Measurements from ENCODE around the gene RPS17. TPM values are rescaled to one million over a fixed set of nuclear protein-coding genes. Genes with fewer than 3 reads are reported as not detected.
A peak's percentile ranks its signal among the peaks of the same experiment; 100 is the strongest.

Gene RPS17
- total RNA-seq, 1 donor from 2014 or later = 1,125 TPM

DNA sequence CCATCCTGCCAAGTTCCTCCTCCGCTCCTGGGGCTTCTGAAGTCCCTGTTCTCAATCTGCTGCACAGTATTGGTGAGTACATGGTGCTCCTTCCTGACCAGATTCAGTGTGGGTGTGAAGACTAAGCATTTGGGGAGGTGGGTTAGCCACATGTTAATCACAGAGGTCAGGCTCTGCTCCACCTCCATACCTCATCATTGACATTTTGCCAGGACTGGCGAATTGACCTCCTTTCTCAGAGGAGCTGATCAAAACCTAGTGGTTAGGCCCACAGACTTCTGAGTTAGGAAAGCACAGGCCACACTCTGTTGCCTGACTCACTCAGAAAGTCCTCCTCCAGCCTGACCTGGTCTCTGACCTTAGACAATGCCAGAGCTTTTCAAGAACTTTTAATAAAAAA is 8.4 kb upstream of the RPS17 start:
- Histone ChIP-seq H3K4me1 (no peaks in the 10 kb centered on the region), H3K4me3 (no peak overlapping the region), H3K9me3 (no peaks in the 10 kb centered on the region), H3K27ac (no peak overlapping the region), H3K27me3 (no peaks in the 10 kb centered on the region), H3K36me3 (peaks cover 0 to 22% of the 10 kb centered on the region in 2 donors)
- TF ChIP-seq, protein P1, sequence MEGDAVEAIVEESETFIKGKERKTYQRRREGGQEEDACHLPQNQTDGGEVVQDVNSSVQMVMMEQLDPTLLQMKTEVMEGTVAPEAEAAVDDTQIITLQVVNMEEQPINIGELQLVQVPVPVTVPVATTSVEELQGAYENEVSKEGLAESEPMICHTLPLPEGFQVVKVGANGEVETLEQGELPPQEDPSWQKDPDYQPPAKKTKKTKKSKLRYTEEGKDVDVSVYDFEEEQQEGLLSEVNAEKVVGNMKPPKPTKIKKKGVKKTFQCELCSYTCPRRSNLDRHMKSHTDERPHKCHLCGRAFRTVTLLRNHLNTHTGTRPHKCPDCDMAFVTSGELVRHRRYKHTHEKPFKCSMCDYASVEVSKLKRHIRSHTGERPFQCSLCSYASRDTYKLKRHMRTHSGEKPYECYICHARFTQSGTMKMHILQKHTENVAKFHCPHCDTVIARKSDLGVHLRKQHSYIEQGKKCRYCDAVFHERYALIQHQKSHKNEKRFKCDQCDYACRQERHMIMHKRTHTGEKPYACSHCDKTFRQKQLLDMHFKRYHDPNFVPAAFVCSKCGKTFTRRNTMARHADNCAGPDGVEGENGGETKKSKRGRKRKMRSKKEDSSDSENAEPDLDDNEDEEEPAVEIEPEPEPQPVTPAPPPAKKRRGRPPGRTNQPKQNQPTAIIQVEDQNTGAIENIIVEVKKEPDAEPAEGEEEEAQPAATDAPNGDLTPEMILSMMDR (IDR thresholded peaks at IDR 0.05) = no peak
- intact Hi-C loops (cut with DNase I) = loop anchor here (10.0 kb wide), 2 partner anchors 284 to 656 kb away; partner anchors contain the start of genes EFL1, HDGFL3 and SAXO2
- DNase-seq (ENCODE audit: low spot score in 2 of 2) = no peak

DNA sequence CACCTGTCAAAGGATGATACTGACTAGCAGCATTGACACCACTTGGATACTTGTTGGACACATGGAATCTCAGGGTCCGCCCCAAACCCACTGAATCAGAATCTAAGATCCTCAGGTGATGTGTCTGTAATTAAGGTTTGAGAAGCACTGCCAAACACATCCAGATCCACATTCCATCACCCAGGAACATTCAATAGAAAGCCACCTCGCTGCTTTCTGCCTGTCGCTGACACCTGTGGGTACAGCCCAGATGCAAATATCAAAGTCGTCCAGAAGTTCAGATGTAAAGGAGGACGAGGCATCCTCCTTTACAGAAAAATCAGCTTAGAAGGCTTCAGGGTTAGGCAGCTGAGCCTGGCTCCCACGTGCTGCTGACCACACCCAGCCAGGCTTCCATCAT is 5.2 kb upstream of the RPS17 start:
- TF ChIP-seq, protein P1 (IDR thresholded peaks at IDR 0.05) = no peak
- Histone ChIP-seq H3K9me3 (no peaks in the 10 kb centered on the region), H3K4me1 (peaks cover 0 to 5% of the 10 kb centered on the region in 2 donors), H3K27me3 (no peaks in the 10 kb centered on the region), H3K27ac (no peak overlapping the region), H3K36me3 (peaks cover 0 to 13% of the 10 kb centered on the region in 2 donors), H3K4me3 (no peak overlapping the region)
- no peak for DNase-seq (ENCODE audit: low spot score in 2 of 2)
- intact Hi-C loops (cut with DNase I) = loop anchor here (10.0 kb wide), 2 partner anchors 281 to 659 kb away; partner anchors contain the start of genes EFL1, HDGFL3 and SAXO2

DNA sequence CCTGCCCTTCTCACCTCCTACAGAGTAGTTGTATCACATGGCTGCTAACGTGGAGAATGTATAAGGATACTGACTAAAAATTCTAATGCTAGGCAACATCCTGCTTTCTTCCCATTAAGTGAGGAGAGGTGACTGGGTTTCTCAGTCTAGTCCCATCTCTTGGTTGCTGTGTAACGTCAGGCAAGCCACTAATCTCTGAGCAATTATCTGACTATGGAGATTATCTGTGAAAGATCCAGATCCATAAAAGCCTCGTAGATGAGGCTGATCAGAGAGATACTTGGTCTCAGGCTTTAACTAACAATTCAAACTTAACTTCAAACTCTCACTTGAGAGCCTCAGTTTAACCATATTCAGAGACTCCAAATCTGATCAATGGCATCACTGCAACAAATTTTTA is 4.7 kb upstream of the RPS17 start:
- no peak for DNase-seq (ENCODE audit: low spot score in 2 of 2)
- Histone ChIP-seq H3K4me1 (peaks cover 0 to 5% of the 10 kb centered on the region in 2 donors), H3K36me3 (peaks cover 0 to 8% of the 10 kb centered on the region in 2 donors), H3K9me3 (no peaks in the 10 kb centered on the region), H3K4me3 (no peak overlapping the region), H3K27ac (no peak overlapping the region), H3K27me3 (no peaks in the 10 kb centered on the region)
- intact Hi-C loops (cut with DNase I) = loop anchor here (10.0 kb wide), 2 partner anchors 280 to 660 kb away; partner anchors contain the start of genes EFL1, HDGFL3 and SAXO2
- TF ChIP-seq, protein P1 (IDR thresholded peaks at IDR 0.05) = no peak

DNA sequence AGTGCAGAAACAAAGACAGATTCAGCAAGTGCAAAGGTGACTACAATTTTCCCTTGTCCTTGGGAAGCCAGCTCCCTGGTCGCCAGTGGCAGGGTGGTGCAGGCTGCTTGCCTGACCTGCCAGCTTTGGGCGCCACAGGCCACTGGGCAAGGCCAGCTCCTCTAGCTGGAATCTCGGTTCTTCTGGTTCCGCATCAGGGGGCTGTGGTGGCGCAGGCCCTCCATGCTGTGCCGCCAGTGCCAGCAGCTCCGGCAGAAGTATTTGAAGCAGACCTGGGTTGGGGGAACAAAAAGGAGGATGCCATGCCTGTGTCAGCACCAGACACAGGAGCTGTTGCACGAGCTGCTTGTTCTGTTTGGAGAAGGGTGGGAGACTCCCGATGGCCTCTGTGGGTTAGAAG is 4.2 kb upstream of the RPS17 start:
- H3K27me3 ChIP-seq = no peaks in the 10 kb centered on the region
- DNase-seq (ENCODE audit: low spot score in 2 of 2) = peak in 1 of 2 donors; percentile 60
- H3K9me3 ChIP-seq = no peaks in the 10 kb centered on the region
- intact Hi-C loops (cut with DNase I) = loop anchor here (5.0 to 10.0 kb wide), 4 partner anchors 280 to 660 kb away; partner anchors contain the start of genes EFL1, HDGFL3, RAMAC and SAXO2
- no peak overlapping the region for H3K4me3 ChIP-seq
- peaks cover 0 to 4% of the 10 kb centered on the region in 2 donors for H3K36me3 ChIP-seq
- TF ChIP-seq, protein P1 (IDR thresholded peaks at IDR 0.05) = no peak
- H3K4me1 ChIP-seq = peaks cover 0 to 6% of the 10 kb centered on the region in 2 donors
- H3K27ac ChIP-seq = no peak overlapping the region

DNA sequence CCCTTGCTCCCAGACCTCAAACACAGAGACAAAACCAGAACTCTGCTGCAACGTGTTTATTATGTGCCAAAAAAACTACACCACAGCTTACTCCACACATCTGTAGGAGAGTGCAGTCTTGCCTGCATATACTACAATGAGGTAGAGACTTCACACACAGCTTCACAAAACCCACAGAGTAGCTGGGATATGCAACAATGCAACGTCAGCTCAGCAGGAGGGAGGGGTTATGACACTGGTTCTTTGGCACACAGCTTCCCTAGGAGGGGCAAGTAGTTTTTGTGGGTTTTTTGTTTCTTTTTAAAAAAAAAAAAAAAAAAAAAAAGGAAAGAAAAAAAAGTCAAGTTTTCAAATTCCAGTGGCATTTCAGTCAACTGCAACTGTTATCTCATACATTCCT is 2.9 kb upstream of the RPS17 start:
- intact Hi-C loops (cut with DNase I) = loop anchor here (5.0 to 10.0 kb wide), 4 partner anchors 278 to 662 kb away; partner anchors contain the start of genes EFL1, HDGFL3, RAMAC and SAXO2
- Histone ChIP-seq H3K27me3 (no peaks in the 10 kb centered on the region), H3K36me3 (peaks cover 3 to 8% of the 10 kb centered on the region in 2 donors), H3K9me3 (no peaks in the 10 kb centered on the region), H3K27ac (no peak overlapping the region), H3K4me3 (no peak overlapping the region), H3K4me1 (peaks cover 0 to 16% of the 10 kb centered on the region in 2 donors)
- TF ChIP-seq, protein P1 (IDR thresholded peaks at IDR 0.05) = no peak
- DNase-seq (ENCODE audit: low spot score in 2 of 2) = peak in 1 of 2 donors; percentile 58
